NCI-H128 (cell line): Measurements from ENCODE around the gene MACROD2.

ENCODE experiments used
- DNase-seq: peaks from one replicate; lab custom pipeline; 2025; ENCODE audit not compliant: unreplicated experiment; lab: John Stamatoyannopoulos, UW

The MACROD2 gene

GRCh38 chr20:15848995-15849610 lies 1853.8 kb downstream of the MACROD2 start:
- no peak for DNase-seq

- no peak for DNase-seq
Observed at GRCh38 chr20:15851576-15852215, 1856.4 kb downstream of the MACROD2 start.

- DNase-seq: no peak
Observed at GRCh38 chr20:15854911-15855310, 1859.6 kb downstream of the MACROD2 start.

- no peak for DNase-seq
Observed at GRCh38 chr20:15857173-15857784, 1862.0 kb downstream of the MACROD2 start.

- no peak for DNase-seq
Observed at GRCh38 chr20:15859061-15859460, 1863.7 kb downstream of the MACROD2 start.

- no peak for DNase-seq
Observed at GRCh38 chr20:15860850-15861249, 1865.5 kb downstream of the MACROD2 start.

- no peak for DNase-seq
Observed at GRCh38 chr20:15862178-15862577, 1866.9 kb downstream of the MACROD2 start.

- no peak for DNase-seq
Observed at GRCh38 chr20:15863735-15864134, 1868.4 kb downstream of the MACROD2 start.

- no peak for DNase-seq
Observed at GRCh38 chr20:15865553-15865952, 1870.2 kb downstream of the MACROD2 start.

- DNase-seq: no peak
Observed at GRCh38 chr20:15866916-15867730, 1871.8 kb downstream of the MACROD2 start.

GRCh38 chr20:15867899-15868298 lies 1872.6 kb downstream of the MACROD2 start:
- DNase-seq: no peak

GRCh38 chr20:15875446-15875845 lies 1880.1 kb downstream of the MACROD2 start:
- peak; percentile 37 for DNase-seq

GRCh38 chr20:15882553-15882952 lies 1887.2 kb downstream of the MACROD2 start:
- no peak for DNase-seq

- DNase-seq: no peak
Observed at GRCh38 chr20:15886250-15886649, 1890.9 kb downstream of the MACROD2 start.

GRCh38 chr20:15887387-15887786 lies 1892.1 kb downstream of the MACROD2 start:
- DNase-seq: no peak

GRCh38 chr20:15889061-15889460 lies 1893.7 kb downstream of the MACROD2 start:
- no peak for DNase-seq

- no peak for DNase-seq
Observed at GRCh38 chr20:15889514-15890256, 1894.4 kb downstream of the MACROD2 start.

- no peak for DNase-seq
Observed at GRCh38 chr20:15890407-15890982, 1895.2 kb downstream of the MACROD2 start.

GRCh38 chr20:15895126-15895525 lies 1899.8 kb downstream of the MACROD2 start:
- DNase-seq: no peak

- no peak for DNase-seq
Observed at GRCh38 chr20:15895560-15896084, 1900.3 kb downstream of the MACROD2 start.
